Parathyroid adenoma (tissue), 2 donors: Measurements from ENCODE around the gene NKIRAS2.

Experiments
- H2AFZ ChIP-seq: fragments of 300-600 bp; sonication (generic); one replicate; pipeline ENCODE4 v1.7.0; 2017; ENCODE audit warnings: antibody characterized with exemption, mild to moderate bottlenecking
- H3K27ac ChIP-seq: fragments of 300-600 bp; sonication (generic); one replicate; pipeline ENCODE4 v1.7.0; 2017
- H3K27me3 ChIP-seq: fragments of 300-600 bp; sonication (generic); one replicate; pipeline ENCODE4 v1.7.0; 2017; ENCODE audit warnings: low read length; ENCODE audit not compliant: control insufficient read depth, insufficient read depth
- H3K36me3 ChIP-seq: fragments of 300-600 bp; sonication (generic); one replicate; pipeline ENCODE4 v1.7.0; 2017; ENCODE audit warnings: low read length; ENCODE audit not compliant: control insufficient read depth, insufficient read depth
- H3K4me1 ChIP-seq: fragments of 300-600 bp; sonication (generic); one replicate; pipeline ENCODE4 v1.7.0; 2017; ENCODE audit warnings: control low read depth
- H3K4me2 ChIP-seq: fragments of 300-600 bp; sonication (generic); one replicate; pipeline ENCODE4 v1.7.0; 2017; ENCODE audit warnings: low read length
- H3K4me3 ChIP-seq: fragments of 300-600 bp; sonication (generic); one replicate; pipeline ENCODE4 v1.7.0; 2017; ENCODE audit warnings: low read depth, low read length
- H3K79me2 ChIP-seq: fragments of 300-600 bp; sonication (generic); one replicate; pipeline ENCODE4 v1.7.0; 2017; ENCODE audit warnings: control low read depth
- H3K9ac ChIP-seq: fragments of 300-600 bp; sonication (generic); one replicate; pipeline ENCODE4 v1.7.0; 2017; ENCODE audit warnings: mild to moderate bottlenecking
- H3K9me3 ChIP-seq: fragments of 300-600 bp; sonication (generic); one replicate; pipeline ENCODE4 v1.7.0; 2017; ENCODE audit warnings: low read length; ENCODE audit not compliant: control insufficient read depth
- CTCF ChIP-seq: fragments of 300-600 bp; sonication (generic); IDR thresholded peaks from one replicate; pipeline ENCODE4 v1.7.0; 2017; ENCODE audit warnings: antibody characterized with exemption, mild to moderate bottlenecking
- donor health status: primary hyperparathyroidism.

The NKIRAS2 gene

DNA sequence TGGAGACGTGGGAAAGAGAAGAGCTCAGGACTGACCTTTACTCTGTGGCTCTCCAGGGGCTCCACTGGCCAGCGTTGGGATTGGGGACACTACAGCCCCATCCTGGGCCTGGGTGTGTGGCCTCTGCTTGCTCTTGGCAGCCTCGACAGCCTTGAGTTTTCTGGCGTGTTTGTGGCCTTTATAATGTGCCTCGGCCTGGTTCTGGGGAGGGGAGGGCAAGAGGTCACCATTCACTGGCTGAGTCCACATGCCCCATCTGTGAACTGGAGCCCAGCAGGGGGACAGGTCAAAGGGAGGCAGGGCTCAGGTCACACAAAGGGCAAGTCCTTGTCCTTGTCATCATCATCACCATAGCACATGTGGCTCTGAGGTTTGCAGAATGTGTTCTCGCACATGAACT, 11.7 kb downstream of the NKIRAS2 start:
- no peak for TF ChIP-seq CTCF
- H3K79me2 ChIP-seq: no peaks in the 10 kb centered on the region
- H3K36me3 ChIP-seq: no peaks in the 10 kb centered on the region
- H3K27me3 ChIP-seq: no peaks in the 10 kb centered on the region
- no peaks in the 10 kb centered on the region for H3K4me1 ChIP-seq
- H3K4me3 ChIP-seq: no peak overlapping the region
- H3K9ac ChIP-seq: no peak overlapping the region
- no peak overlapping the region for H3K4me2 ChIP-seq
- no peaks in the 10 kb centered on the region for H3K9me3 ChIP-seq
- no peak overlapping the region for H3K27ac ChIP-seq
- no peak overlapping the region for H2AFZ ChIP-seq

- no peak overlapping the region for H2AFZ ChIP-seq
- H3K27ac ChIP-seq: no peak overlapping the region
- H3K4me3 ChIP-seq: no peak overlapping the region
- H3K4me2 ChIP-seq: no peak overlapping the region
- no peaks in the 10 kb centered on the region for H3K36me3 ChIP-seq
- no peaks in the 10 kb centered on the region for H3K4me1 ChIP-seq
- no peaks in the 10 kb centered on the region for H3K9me3 ChIP-seq
- H3K27me3 ChIP-seq: no peaks in the 10 kb centered on the region
- no peaks in the 10 kb centered on the region for H3K79me2 ChIP-seq
- no peak overlapping the region for H3K9ac ChIP-seq
- TF ChIP-seq CTCF: no peak
These were observed 14.2 kb downstream of the NKIRAS2 start for GRCh38 chr17:42034059-42034458.

DNA sequence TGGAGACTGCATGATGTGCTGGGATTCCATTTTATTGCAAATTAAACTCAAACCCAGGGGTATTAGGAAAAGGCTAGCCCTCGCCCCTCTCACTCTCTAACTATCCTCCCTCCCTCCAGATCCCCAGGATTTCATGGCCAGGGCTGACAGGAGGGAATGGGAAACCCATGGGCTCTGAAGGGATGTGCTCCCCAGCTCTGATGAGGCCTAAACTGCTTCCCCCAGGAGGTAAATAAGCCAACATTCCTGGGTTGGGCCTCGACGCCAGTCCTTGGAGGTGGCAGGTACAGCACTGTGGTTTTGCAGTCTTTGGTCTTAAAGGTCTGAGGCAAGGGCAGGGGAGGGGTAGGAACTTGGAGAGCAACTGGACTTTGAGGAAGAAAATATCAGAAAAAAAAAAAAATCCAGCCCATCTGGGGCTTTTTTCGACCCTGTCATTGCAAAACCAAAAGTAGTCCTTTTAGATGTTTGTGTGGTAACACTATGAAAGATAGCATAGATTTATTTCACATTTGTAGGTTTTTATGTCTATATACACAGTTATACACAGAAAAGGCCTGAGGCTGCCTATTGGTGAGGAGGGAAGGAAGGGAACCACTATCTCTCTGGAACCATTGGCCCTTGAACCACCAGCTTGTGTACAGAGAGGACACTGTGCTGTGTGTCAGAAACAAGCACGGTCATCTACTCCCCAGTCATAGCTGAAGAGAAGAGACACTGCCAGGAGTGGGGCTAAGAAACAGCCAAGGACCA, 18.5 kb downstream of the NKIRAS2 start:
- no peaks in the 10 kb centered on the region for H3K27me3 ChIP-seq
- no peaks in the 10 kb centered on the region for H3K9me3 ChIP-seq
- H3K4me2 ChIP-seq: no peak overlapping the region
- no peaks in the 10 kb centered on the region for H3K79me2 ChIP-seq
- H3K9ac ChIP-seq: no peak overlapping the region
- H3K36me3 ChIP-seq: no peaks in the 10 kb centered on the region
- no peak overlapping the region for H3K27ac ChIP-seq
- no peaks in the 10 kb centered on the region for H3K4me1 ChIP-seq
- H3K4me3 ChIP-seq: no peak overlapping the region
- no peak overlapping the region for H2AFZ ChIP-seq
- TF ChIP-seq CTCF: no peak

- Histone ChIP-seq H3K4me3 (no peak overlapping the region), H3K27ac (no peak overlapping the region), H3K27me3 (no peaks in the 10 kb centered on the region), H2AFZ (no peak overlapping the region), H3K4me1 (no peaks in the 10 kb centered on the region), H3K4me2 (no peak overlapping the region), H3K79me2 (no peaks in the 10 kb centered on the region), H3K36me3 (no peaks in the 10 kb centered on the region), H3K9ac (no peak overlapping the region), H3K9me3 (no peaks in the 10 kb centered on the region)
- TF ChIP-seq CTCF: no peak
These were observed 20.2 kb downstream of the NKIRAS2 start for GRCh38 chr17:42039794-42040763.
